Measurements from ENCODE around the gene DAB1. TPM values are rescaled to one million over a fixed set of nuclear protein-coding genes. Genes with fewer than 3 reads are reported as not detected.

DAB1 gene
- total and polyA plus RNA-seq, 2 of the 8 experiments (the other 6 are each of a cell fraction or from before 2014, with no cell fraction given), result 4.4 to 11.8 TPM

DNA sequence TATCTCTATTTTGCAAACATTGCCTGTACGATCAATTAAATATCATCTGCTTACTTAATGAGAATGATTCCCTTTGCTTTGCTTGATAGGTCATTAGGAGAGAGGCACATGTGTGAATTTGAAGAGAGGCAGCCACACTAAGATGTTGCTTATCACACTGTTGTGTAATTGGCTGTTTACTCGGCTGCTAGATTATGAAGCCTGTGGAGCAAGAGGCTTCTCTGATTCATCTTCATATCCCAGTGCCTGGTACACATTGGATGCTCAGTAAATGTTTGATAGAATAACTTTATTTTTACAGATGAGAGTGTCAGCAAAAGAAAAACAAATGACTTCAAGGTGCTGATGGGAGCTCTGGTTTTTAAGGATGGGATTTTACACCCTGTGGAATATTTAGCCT lies 301.8 kb downstream of the DAB1 start (continued):
- TF ChIP-seq CHD1 (IDR thresholded peaks at IDR 0.05; ENCODE audit: low read depth, low read length) (no peak), POLR2AphosphoS5 (IDR thresholded peaks at IDR 0.05; ENCODE audit: low read depth, low read length) (no peak), HDAC6 (IDR thresholded peaks at IDR 0.05; ENCODE audit: low read depth, low read length) (no peak)
- TF ChIP-seq, protein P1, sequence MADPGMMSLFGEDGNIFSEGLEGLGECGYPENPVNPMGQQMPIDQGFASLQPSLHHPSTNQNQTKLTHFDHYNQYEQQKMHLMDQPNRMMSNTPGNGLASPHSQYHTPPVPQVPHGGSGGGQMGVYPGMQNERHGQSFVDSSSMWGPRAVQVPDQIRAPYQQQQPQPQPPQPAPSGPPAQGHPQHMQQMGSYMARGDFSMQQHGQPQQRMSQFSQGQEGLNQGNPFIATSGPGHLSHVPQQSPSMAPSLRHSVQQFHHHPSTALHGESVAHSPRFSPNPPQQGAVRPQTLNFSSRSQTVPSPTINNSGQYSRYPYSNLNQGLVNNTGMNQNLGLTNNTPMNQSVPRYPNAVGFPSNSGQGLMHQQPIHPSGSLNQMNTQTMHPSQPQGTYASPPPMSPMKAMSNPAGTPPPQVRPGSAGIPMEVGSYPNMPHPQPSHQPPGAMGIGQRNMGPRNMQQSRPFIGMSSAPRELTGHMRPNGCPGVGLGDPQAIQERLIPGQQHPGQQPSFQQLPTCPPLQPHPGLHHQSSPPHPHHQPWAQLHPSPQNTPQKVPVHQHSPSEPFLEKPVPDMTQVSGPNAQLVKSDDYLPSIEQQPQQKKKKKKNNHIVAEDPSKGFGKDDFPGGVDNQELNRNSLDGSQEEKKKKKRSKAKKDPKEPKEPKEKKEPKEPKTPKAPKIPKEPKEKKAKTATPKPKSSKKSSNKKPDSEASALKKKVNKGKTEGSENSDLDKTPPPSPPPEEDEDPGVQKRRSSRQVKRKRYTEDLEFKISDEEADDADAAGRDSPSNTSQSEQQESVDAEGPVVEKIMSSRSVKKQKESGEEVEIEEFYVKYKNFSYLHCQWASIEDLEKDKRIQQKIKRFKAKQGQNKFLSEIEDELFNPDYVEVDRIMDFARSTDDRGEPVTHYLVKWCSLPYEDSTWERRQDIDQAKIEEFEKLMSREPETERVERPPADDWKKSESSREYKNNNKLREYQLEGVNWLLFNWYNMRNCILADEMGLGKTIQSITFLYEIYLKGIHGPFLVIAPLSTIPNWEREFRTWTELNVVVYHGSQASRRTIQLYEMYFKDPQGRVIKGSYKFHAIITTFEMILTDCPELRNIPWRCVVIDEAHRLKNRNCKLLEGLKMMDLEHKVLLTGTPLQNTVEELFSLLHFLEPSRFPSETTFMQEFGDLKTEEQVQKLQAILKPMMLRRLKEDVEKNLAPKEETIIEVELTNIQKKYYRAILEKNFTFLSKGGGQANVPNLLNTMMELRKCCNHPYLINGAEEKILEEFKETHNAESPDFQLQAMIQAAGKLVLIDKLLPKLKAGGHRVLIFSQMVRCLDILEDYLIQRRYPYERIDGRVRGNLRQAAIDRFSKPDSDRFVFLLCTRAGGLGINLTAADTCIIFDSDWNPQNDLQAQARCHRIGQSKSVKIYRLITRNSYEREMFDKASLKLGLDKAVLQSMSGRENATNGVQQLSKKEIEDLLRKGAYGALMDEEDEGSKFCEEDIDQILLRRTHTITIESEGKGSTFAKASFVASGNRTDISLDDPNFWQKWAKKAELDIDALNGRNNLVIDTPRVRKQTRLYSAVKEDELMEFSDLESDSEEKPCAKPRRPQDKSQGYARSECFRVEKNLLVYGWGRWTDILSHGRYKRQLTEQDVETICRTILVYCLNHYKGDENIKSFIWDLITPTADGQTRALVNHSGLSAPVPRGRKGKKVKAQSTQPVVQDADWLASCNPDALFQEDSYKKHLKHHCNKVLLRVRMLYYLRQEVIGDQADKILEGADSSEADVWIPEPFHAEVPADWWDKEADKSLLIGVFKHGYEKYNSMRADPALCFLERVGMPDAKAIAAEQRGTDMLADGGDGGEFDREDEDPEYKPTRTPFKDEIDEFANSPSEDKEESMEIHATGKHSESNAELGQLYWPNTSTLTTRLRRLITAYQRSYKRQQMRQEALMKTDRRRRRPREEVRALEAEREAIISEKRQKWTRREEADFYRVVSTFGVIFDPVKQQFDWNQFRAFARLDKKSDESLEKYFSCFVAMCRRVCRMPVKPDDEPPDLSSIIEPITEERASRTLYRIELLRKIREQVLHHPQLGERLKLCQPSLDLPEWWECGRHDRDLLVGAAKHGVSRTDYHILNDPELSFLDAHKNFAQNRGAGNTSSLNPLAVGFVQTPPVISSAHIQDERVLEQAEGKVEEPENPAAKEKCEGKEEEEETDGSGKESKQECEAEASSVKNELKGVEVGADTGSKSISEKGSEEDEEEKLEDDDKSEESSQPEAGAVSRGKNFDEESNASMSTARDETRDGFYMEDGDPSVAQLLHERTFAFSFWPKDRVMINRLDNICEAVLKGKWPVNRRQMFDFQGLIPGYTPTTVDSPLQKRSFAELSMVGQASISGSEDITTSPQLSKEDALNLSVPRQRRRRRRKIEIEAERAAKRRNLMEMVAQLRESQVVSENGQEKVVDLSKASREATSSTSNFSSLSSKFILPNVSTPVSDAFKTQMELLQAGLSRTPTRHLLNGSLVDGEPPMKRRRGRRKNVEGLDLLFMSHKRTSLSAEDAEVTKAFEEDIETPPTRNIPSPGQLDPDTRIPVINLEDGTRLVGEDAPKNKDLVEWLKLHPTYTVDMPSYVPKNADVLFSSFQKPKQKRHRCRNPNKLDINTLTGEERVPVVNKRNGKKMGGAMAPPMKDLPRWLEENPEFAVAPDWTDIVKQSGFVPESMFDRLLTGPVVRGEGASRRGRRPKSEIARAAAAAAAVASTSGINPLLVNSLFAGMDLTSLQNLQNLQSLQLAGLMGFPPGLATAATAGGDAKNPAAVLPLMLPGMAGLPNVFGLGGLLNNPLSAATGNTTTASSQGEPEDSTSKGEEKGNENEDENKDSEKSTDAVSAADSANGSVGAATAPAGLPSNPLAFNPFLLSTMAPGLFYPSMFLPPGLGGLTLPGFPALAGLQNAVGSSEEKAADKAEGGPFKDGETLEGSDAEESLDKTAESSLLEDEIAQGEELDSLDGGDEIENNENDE (IDR thresholded peaks at IDR 0.05; ENCODE audit: insufficient replicate concordance, low read length), result no peak

Measured in H1 (cell line).